WTC11 (cell line): ENCODE measurements around the gene NCOA1. TPM values are rescaled to one million over a fixed set of nuclear protein-coding genes. Genes with fewer than 3 reads are reported as not detected.

Experiments used
- ATAC-seq: fragments of 200-7000 bp; cut with Tn5 transposase; 2 replicates; pipeline ENCODE4 v1.10.0; 2021; ENCODE audit warnings: mild to moderate bottlenecking, moderate library complexity
- CTCF ChIA-PET: fragments of 300-600 bp; sonication (Branson Sonifier 250); formaldehyde crosslinking; loops from one replicate; lab custom pipeline; 2021; ENCODE audit warnings: antibody characterized with exemption; lab: Charles Lee
- POLR2A ChIA-PET: fragments of 350-600 bp; sonication (Branson Sonifier 250); formaldehyde crosslinking; loops from one replicate; lab custom pipeline; 2021; ENCODE audit warnings: antibody characterized with exemption; lab: Charles Lee
- DNase-seq: peaks from one replicate; pipeline ENCODE4 v3.0.0; 2021; ENCODE audit warnings: low spot score
- H3K27ac Mint-ChIP-seq: 2 replicates; pipeline ENCODE4 v1.8.0; 2021; ENCODE audit warnings: mixed read lengths
- H3K27me3 Mint-ChIP-seq: 2 replicates; pipeline ENCODE4 v1.8.0; 2021; ENCODE audit warnings: low read depth, mild to moderate bottlenecking, moderate library complexity, mixed read lengths
- H3K36me3 Mint-ChIP-seq: 2 replicates; pipeline ENCODE4 v1.8.0; 2021; ENCODE audit warnings: mixed read lengths
- H3K4me1 Mint-ChIP-seq: 2 replicates; pipeline ENCODE4 v1.8.0; 2022; ENCODE audit warnings: mixed read lengths
- H3K4me3 Mint-ChIP-seq: 2 replicates; pipeline ENCODE4 v1.8.0; 2021; ENCODE audit warnings: mild to moderate bottlenecking, moderate library complexity, mixed read lengths
- H3K9me3 Mint-ChIP-seq: 2 replicates; pipeline ENCODE4 v1.8.0; 2021; ENCODE audit warnings: mixed read lengths
- CREB1 ChIP-seq: sonication (generic); formaldehyde crosslinking; IDR thresholded peaks from 2 replicates; pipeline ENCODE4 v1.8.0; 2023; ENCODE audit warnings: mild to moderate bottlenecking, missing genetic modification reagents
- EMX1 ChIP-seq: fragments of 250-450 bp; sonication (Bioruptor Pico); IDR thresholded peaks from 2 replicates; pipeline ENCODE4 v1.8.0; 2021; ENCODE audit warnings: mild to moderate bottlenecking
- FOXJ3 ChIP-seq: sonication (generic); formaldehyde crosslinking; IDR thresholded peaks from 2 replicates; pipeline ENCODE4 v1.9.0; 2021; ENCODE audit warnings: missing genetic modification reagents, mild to moderate bottlenecking, borderline replicate concordance
- GRHL2 ChIP-seq: fragments of 250-450 bp; sonication (Bioruptor Pico); IDR thresholded peaks from 2 replicates; pipeline ENCODE4 v1.8.0; 2022; ENCODE audit warnings: mild to moderate bottlenecking, moderate library complexity; ENCODE audit not compliant: insufficient replicate concordance, severe bottlenecking
- IRF2 ChIP-seq: sonication (generic); formaldehyde crosslinking; IDR thresholded peaks from 2 replicates; pipeline ENCODE4 v1.8.0; 2022; ENCODE audit warnings: low read depth, missing genetic modification reagents, borderline replicate concordance
- KAT7 ChIP-seq: sonication (generic); formaldehyde crosslinking; IDR thresholded peaks from 2 replicates; pipeline ENCODE4 v1.8.1; 2023; ENCODE audit warnings: missing genetic modification reagents, mild to moderate bottlenecking, borderline replicate concordance
- MXD4 ChIP-seq: fragments of 250-450 bp; sonication (Bioruptor Pico); IDR thresholded peaks from 2 replicates; pipeline ENCODE4 v1.8.0; 2021; ENCODE audit warnings: mild to moderate bottlenecking, moderate library complexity, borderline replicate concordance
- NR1H2 ChIP-seq: sonication (generic); formaldehyde crosslinking; IDR thresholded peaks from 2 replicates; pipeline ENCODE4 v1.9.0; 2021; ENCODE audit warnings: mild to moderate bottlenecking, moderate library complexity, missing genetic modification reagents
- PREB ChIP-seq: sonication (generic); formaldehyde crosslinking; IDR thresholded peaks from 2 replicates; pipeline ENCODE4 v1.8.1; 2022; ENCODE audit warnings: mild to moderate bottlenecking, missing genetic modification reagents, moderate library complexity, borderline replicate concordance
- SOX15 ChIP-seq: fragments of 250-450 bp; sonication (Bioruptor Pico); IDR thresholded peaks from 2 replicates; pipeline ENCODE4 v1.9.0; 2021; ENCODE audit warnings: mild to moderate bottlenecking
- SP1 ChIP-seq: sonication (generic); formaldehyde crosslinking; conservative IDR thresholded peaks from 2 replicates; pipeline ENCODE4 v1.8.1; 2022; ENCODE audit warnings: missing genetic modification reagents
- TP53 ChIP-seq: sonication (generic); formaldehyde crosslinking; IDR thresholded peaks from 2 replicates; pipeline ENCODE4 v1.8.1; 2023; ENCODE audit warnings: mild to moderate bottlenecking, missing genetic modification reagents
- ZMAT4 ChIP-seq: fragments of 250-450 bp; sonication (Bioruptor Pico); IDR thresholded peaks from 2 replicates; pipeline ENCODE4 v1.9.0; 2021; ENCODE audit warnings: mild to moderate bottlenecking
- ZNF138 ChIP-seq: sonication (generic); formaldehyde crosslinking; conservative IDR thresholded peaks from 2 replicates; pipeline ENCODE4 v1.8.1; 2022; ENCODE audit warnings: mild to moderate bottlenecking, moderate library complexity, missing genetic modification reagents
- total RNA-seq: library from RNA; stranded (reverse); gene quantifications from 3 replicates; pipeline ENCODE4 v1.2.3, GENCODE V29; 2021
- TF ChIP-seq, protein P1 (sequence below): sonication (generic); formaldehyde crosslinking; IDR thresholded peaks from 2 replicates; pipeline ENCODE4 v1.8.1; 2023; ENCODE audit warnings: mild to moderate bottlenecking, missing genetic modification reagents
- TF ChIP-seq, protein P2 (sequence below): fragments of 250-450 bp; sonication (Bioruptor Pico); IDR thresholded peaks from 2 replicates; pipeline ENCODE4 v1.9.0; 2021; ENCODE audit warnings: mild to moderate bottlenecking, borderline replicate concordance
- TF ChIP-seq, protein P3 (sequence below): sonication (generic); formaldehyde crosslinking; IDR thresholded peaks from 2 replicates; pipeline ENCODE4 v1.8.0; 2023; ENCODE audit warnings: missing genetic modification reagents, mild to moderate bottlenecking, borderline replicate concordance
- TF ChIP-seq, protein P4 (sequence below): sonication (generic); formaldehyde crosslinking; IDR thresholded peaks from 2 replicates; pipeline ENCODE4 v1.8.1; 2023; ENCODE audit warnings: mild to moderate bottlenecking, moderate library complexity, missing genetic modification reagents
- TF ChIP-seq, protein P5 (sequence below): fragments of 250-450 bp; sonication (Bioruptor Pico); IDR thresholded peaks from 2 replicates; pipeline ENCODE4 v1.9.0; 2021; ENCODE audit warnings: moderate library complexity, mild to moderate bottlenecking, inconsistent platforms, borderline replicate concordance

Gene NCOA1
- total RNA-seq, 1 experiment from 2014 or later = 16.9 TPM

- POLR2A ChIA-PET = no interaction called here
- Mint-ChIP-seq H3K9me3 (no peaks in the 10 kb centered on the region), H3K27me3 (no peaks in the 10 kb centered on the region), H3K27ac (no peak overlapping the region), H3K4me3 (no peak overlapping the region), H3K4me1 (peaks cover 18% of the 10 kb centered on the region), H3K36me3 (no peaks in the 10 kb centered on the region)
- DNase-seq (no peak), ATAC-seq (no peak)
- CTCF ChIA-PET = no interaction called here
- TF ChIP-seq, protein P1, sequence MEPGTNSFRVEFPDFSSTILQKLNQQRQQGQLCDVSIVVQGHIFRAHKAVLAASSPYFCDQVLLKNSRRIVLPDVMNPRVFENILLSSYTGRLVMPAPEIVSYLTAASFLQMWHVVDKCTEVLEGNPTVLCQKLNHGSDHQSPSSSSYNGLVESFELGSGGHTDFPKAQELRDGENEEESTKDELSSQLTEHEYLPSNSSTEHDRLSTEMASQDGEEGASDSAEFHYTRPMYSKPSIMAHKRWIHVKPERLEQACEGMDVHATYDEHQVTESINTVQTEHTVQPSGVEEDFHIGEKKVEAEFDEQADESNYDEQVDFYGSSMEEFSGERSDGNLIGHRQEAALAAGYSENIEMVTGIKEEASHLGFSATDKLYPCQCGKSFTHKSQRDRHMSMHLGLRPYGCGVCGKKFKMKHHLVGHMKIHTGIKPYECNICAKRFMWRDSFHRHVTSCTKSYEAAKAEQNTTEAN (CRISPR knock-in tag) = no peak
- TF ChIP-seq IRF2 (CRISPR knock-in tag) (no peak), CREB1 (CRISPR knock-in tag) (no peak), ZNF138 (CRISPR knock-in tag) (no peak), ZMAT4 (CRISPR knock-in tag) (no peak), SP1 (no peak), KAT7 (CRISPR knock-in tag) (no peak), NR1H2 (CRISPR knock-in tag) (no peak), FOXJ3 (CRISPR knock-in tag) (no peak), SOX15 (no peak), MXD4 (CRISPR knock-in tag) (no peak), PREB (CRISPR knock-in tag) (no peak), GRHL2 (no peak), EMX1 (CRISPR knock-in tag) (no peak), TP53 (CRISPR knock-in tag) (no peak)
- TF ChIP-seq, protein P2, sequence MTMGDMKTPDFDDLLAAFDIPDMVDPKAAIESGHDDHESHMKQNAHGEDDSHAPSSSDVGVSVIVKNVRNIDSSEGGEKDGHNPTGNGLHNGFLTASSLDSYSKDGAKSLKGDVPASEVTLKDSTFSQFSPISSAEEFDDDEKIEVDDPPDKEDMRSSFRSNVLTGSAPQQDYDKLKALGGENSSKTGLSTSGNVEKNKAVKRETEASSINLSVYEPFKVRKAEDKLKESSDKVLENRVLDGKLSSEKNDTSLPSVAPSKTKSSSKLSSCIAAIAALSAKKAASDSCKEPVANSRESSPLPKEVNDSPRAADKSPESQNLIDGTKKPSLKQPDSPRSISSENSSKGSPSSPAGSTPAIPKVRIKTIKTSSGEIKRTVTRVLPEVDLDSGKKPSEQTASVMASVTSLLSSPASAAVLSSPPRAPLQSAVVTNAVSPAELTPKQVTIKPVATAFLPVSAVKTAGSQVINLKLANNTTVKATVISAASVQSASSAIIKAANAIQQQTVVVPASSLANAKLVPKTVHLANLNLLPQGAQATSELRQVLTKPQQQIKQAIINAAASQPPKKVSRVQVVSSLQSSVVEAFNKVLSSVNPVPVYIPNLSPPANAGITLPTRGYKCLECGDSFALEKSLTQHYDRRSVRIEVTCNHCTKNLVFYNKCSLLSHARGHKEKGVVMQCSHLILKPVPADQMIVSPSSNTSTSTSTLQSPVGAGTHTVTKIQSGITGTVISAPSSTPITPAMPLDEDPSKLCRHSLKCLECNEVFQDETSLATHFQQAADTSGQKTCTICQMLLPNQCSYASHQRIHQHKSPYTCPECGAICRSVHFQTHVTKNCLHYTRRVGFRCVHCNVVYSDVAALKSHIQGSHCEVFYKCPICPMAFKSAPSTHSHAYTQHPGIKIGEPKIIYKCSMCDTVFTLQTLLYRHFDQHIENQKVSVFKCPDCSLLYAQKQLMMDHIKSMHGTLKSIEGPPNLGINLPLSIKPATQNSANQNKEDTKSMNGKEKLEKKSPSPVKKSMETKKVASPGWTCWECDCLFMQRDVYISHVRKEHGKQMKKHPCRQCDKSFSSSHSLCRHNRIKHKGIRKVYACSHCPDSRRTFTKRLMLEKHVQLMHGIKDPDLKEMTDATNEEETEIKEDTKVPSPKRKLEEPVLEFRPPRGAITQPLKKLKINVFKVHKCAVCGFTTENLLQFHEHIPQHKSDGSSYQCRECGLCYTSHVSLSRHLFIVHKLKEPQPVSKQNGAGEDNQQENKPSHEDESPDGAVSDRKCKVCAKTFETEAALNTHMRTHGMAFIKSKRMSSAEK (CRISPR knock-in tag) = no peak
- TF ChIP-seq, protein P3, sequence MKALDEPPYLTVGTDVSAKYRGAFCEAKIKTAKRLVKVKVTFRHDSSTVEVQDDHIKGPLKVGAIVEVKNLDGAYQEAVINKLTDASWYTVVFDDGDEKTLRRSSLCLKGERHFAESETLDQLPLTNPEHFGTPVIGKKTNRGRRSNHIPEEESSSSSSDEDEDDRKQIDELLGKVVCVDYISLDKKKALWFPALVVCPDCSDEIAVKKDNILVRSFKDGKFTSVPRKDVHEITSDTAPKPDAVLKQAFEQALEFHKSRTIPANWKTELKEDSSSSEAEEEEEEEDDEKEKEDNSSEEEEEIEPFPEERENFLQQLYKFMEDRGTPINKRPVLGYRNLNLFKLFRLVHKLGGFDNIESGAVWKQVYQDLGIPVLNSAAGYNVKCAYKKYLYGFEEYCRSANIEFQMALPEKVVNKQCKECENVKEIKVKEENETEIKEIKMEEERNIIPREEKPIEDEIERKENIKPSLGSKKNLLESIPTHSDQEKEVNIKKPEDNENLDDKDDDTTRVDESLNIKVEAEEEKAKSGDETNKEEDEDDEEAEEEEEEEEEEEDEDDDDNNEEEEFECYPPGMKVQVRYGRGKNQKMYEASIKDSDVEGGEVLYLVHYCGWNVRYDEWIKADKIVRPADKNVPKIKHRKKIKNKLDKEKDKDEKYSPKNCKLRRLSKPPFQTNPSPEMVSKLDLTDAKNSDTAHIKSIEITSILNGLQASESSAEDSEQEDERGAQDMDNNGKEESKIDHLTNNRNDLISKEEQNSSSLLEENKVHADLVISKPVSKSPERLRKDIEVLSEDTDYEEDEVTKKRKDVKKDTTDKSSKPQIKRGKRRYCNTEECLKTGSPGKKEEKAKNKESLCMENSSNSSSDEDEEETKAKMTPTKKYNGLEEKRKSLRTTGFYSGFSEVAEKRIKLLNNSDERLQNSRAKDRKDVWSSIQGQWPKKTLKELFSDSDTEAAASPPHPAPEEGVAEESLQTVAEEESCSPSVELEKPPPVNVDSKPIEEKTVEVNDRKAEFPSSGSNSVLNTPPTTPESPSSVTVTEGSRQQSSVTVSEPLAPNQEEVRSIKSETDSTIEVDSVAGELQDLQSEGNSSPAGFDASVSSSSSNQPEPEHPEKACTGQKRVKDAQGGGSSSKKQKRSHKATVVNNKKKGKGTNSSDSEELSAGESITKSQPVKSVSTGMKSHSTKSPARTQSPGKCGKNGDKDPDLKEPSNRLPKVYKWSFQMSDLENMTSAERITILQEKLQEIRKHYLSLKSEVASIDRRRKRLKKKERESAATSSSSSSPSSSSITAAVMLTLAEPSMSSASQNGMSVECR (CRISPR knock-in tag) = no peak
- TF ChIP-seq, protein P4, sequence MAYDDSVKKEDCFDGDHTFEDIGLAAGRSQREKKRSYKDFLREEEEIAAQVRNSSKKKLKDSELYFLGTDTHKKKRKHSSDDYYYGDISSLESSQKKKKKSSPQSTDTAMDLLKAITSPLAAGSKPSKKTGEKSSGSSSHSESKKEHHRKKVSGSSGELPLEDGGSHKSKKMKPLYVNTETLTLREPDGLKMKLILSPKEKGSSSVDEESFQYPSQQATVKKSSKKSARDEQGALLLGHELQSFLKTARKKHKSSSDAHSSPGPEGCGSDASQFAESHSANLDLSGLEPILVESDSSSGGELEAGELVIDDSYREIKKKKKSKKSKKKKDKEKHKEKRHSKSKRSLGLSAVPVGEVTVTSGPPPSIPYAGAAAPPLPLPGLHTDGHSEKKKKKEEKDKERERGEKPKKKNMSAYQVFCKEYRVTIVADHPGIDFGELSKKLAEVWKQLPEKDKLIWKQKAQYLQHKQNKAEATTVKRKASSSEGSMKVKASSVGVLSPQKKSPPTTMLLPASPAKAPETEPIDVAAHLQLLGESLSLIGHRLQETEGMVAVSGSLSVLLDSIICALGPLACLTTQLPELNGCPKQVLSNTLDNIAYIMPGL (CRISPR knock-in tag) = no peak
- TF ChIP-seq, protein P5, sequence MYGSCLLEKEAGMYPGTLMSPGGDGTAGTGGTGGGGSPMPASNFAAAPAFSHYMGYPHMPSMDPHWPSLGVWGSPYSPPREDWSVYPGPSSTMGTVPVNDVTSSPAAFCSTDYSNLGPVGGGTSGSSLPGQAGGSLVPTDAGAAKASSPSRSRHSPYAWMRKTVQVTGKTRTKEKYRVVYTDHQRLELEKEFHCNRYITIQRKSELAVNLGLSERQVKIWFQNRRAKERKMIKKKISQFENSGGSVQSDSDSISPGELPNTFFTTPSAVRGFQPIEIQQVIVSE = no peak
Measured at GRCh38 chr2:24702800-24703199, 211.7 kb downstream of the NCOA1 start.
